Embryonic facial prominence (tissue), 1 donor: ENCODE measurements around the gene FRMD7.
"Not testable (repeated sequence)": the region's sequence is repeated elsewhere in the genome, so short reads cannot be mapped to it uniquely, and the experiment has no call there.

ENCODE experiments used
- DNase-seq: peaks from one replicate; pipeline ENCODE4 v3.0.0-alpha.2; 2016; ENCODE audit errors: extremely low spot score

The FRMD7 gene

DNA sequence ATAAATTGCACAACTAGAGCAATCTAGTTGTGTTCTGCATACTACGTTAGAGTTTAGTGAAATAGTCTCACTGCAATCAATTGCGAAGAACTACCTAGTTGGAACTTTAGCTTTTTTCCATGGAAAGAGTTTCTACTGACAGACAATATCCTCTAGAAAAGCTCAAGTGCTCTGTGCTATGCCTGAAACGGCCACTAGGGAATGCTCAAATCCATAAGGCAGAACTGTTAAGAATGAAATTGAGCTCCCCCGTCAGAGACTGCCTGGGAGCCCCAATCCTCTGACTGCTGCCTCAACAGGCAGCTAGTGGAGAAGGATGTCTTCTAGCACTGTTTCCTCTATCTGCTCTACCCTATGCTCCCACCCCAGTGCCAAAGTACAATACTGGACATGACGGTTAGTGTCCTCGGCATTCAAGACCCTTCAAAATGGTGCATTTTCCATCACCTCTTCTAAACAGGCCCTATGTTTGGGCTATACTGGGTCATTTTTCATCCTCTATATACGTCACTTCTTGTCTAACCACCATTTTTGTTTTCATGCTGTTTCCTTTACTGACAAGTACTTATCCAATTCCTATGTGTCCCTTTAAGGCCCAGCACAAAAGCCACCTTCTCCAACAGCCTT, 35.3 kb downstream of the FRMD7 start:
- no peak for DNase-seq

DNA sequence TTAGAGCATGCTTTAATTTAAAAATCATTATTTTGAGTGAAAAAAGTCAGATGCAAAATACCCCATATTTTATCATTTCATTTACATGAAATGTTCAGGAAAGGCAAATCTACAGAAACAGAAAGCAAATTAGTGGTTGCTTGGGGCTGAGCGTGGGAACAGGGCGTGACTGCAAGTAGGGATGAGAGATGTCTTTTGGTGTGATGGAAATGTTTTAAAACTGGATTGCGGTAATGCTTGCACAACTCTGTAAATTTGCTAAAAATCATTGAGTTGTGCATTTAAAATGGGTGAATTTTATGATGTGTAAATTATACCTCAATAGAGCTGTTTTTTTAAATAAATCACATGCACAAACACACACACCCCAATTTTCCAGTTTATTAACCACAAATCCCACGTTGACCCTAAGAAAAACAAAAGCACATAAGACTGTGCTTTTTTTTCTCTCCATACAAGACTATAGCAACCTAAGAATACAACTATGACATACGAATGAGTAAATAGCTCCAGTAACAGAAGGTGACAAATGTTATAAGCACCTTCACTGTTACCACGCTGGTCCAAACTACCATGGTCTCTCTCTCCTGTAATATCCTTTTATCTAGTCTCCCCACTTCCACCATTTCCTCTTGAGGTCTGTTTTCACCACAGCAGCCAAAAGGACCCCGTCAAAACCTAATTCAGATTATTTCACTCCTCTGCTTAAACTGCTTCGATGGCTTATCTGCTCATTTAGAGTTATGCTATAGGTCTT, 37.2 kb downstream of the FRMD7 start:
- DNase-seq = no peak

DNA sequence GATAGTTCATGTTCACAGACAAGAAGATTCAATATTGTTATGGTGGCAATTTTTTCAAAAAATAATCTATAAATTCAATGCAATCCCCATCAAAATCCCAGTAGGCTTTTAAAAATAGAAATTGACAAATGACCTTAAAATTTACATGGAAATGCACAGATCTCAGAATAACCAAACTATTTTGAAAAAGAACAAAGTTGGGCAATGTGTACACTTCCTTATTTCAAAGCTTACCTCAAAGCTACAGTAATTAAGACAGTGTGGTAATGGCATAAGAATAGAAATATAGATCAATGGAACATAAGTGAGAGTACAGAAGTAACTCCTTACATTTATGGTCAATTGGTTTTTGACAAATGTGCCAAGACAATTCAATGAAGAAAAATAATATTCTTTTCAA, 39.0 kb downstream of the FRMD7 start:
- no peak for DNase-seq

DNA sequence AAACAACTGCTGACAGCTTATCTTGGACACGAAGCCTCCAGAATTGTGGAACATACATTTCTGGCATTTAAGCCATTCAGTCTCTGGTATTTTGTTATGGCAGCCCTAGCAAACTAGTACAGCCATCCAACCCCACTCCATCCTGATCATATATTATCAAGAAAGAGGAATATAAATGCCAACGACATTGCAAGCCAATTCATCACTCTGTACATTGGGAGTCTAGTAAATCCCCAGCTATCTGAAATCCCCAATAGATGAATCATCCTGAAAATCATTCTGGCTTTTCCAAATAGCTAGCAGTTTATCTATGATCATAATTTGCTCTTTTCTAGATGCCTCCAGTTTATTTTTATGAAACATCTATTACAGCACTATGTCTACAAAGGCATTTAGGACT, 41.1 kb downstream of the FRMD7 start:
- DNase-seq = no peak

DNA sequence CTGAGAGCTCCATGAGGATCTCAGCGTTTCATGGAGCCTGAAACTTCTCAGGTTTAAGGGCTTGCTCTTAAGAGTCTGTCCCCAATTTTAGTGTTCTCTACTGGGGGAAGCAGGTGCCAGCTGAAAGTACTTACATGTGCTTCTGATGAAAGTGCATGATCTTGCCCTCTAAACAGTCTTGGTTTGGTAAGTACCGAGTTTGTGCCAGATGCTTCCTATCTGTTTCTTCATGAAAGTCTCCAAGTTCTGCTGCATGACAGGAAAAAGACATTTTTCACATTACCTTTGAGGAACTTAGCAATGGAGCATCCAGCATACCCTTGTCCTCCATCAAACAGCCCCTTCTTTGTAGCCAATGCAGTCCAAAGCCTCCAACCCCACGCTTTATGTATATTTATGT, 42.0 kb downstream of the FRMD7 start:
- DNase-seq = no peak

DNA sequence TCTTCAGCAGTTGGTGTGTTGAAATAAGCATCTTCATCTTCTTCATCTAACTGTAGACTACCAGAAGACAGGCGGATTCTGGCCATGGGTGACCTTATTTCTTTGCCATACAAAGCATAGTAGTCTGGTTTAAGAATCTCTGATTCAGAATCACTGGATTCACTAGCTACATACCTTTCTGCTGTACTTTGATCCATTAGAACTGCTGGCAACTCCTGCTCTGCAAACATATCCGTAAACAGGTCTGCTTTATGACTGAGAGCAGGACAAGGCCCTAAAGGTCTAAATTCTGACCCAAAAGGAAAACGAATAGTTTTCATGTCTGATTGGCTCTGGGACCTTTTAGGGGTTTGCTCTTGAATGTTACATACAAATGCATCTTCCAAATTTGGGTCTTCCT, 49.9 kb downstream of the FRMD7 start:
- no peak for DNase-seq

DNA sequence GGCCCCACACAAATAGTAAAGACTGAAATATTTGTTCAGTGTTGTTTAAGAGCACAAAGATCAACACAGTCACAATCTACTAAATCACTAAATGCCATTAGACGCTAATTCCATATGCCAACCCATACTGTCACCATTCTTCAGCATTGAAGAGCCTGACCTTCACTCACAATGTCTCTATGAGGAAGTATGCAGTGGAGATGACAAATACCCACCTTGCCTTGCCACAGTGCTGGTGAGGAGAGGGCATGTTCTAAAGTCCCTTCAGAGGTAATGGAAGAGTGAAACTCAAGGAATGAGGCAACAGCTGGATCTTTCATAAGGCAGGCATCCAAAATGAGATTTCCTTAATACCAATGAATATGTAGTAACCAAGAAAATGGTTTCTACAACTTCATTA, 50.4 kb downstream of the FRMD7 start:
- no peak for DNase-seq

- DNase-seq = no peak
Observed at GRCh38 chrX:132071254-132071653, 56.6 kb downstream of the FRMD7 start.

GRCh38 chrX:132068405-132068804, 59.4 kb downstream of the FRMD7 start:
- DNase-seq = no peak

DNA sequence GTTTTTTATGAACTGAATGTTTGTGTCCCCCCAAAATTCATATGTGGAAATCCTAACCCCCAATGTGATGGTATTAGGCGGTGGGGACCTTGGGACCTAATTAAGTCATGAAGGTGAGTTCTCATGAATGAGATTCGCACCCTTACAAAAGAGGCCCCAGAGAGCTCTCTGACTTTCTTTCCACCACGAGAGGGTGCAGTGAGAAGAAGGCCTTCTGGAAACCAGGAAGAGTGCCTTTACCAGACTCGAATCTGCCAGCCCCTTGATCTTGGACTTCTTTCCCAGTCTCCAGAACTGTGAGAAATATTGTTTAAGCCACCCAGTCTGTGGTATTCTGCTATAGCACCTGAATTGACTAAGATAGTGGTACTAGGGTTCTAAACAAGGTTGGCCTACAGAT, 64.0 kb downstream of the FRMD7 start:
- no peak for DNase-seq

DNA sequence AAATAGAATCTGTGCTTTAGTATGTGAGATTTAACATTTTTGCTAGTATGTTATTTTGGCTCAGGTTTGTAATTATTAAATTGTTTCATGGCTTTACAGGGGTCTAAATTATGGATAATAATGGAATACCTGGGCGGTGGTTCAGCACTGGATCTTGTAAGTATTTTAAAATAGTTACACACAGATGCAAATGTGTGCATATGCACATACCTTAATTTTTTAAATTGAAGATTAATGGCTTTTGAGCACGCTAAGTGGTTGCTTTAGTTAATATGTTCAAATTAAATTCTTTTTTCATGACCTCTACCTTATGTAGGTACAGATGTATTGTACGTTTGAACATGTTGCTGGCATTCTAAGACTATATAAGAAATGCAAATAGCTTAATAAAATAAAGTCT, 64.5 kb downstream of the FRMD7 start:
- DNase-seq = no peak

- no peak for DNase-seq
Observed at GRCh38 chrX:132059973-132060540, 67.8 kb downstream of the FRMD7 start.

- no peak for DNase-seq
Observed at GRCh38 chrX:132058975-132059374, 68.8 kb downstream of the FRMD7 start.

DNA sequence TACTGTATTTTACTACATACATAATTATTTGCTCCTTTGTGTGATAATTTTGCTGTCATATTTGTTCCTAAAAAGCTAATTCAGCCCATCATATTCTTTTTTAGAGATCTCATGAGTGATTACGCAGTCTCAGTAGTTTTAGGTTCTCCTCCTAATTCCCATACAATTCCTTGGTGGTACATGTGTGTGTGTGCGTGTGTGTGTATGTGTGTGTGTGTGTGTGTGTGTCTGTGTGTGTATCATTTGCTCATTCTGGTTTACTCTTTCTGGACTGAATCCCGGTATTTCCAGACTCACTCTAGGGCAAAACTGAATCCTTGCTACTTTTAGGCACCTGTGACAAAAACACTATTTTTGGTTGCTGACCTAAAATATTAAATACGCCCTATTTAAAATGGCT, 69.8 kb downstream of the FRMD7 start:
- DNase-seq = no peak

DNA sequence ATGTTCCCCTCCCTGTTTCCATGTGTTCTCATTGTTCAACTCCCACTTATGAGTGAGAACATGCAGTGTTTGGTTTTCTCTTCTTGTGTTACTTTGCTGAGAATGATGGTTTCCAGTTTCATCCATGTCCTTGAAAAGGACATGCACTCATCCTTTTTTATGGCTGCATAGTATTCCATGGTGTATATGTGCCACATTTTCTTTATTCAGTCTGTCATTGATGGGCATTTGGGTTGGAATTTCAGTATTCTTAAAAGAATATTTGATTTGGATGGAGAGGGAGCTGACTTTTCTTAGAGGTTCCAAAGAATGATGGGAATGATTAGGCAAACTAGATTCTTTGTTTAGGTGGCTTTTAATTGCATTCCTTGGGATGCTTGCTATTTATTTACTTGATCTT, 76.0 kb downstream of the FRMD7 start:
- DNase-seq = not testable (repeated sequence)

DNA sequence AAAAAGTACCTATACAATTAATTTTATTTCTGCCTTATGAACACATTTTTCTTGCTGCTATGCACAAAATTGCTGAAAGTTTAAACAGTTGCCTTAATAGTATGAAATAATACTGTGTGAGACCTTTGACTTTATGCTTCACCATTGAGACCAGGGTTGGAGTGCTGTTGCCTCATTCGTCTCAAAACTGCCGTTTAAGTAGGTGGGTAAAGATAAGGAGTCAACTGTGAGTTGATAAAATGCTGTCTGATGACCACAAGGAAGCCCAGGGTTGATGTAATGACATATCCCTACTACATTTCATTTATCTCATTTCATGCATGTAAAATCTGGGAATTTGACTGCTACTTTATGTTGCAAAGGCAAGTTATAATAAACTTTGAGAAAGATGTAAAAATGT, 81.3 kb downstream of the FRMD7 start:
- no peak for DNase-seq

GRCh38 chrX:132045456-132045855, 82.4 kb downstream of the FRMD7 start:
- DNase-seq = no peak

- no peak for DNase-seq
Observed at GRCh38 chrX:132044953-132045352, 82.9 kb downstream of the FRMD7 start.

GRCh38 chrX:132043977-132044376, 83.8 kb downstream of the FRMD7 start:
- DNase-seq = no peak

- no peak for DNase-seq
Observed at GRCh38 chrX:132041015-132041414, 86.8 kb downstream of the FRMD7 start.

DNA sequence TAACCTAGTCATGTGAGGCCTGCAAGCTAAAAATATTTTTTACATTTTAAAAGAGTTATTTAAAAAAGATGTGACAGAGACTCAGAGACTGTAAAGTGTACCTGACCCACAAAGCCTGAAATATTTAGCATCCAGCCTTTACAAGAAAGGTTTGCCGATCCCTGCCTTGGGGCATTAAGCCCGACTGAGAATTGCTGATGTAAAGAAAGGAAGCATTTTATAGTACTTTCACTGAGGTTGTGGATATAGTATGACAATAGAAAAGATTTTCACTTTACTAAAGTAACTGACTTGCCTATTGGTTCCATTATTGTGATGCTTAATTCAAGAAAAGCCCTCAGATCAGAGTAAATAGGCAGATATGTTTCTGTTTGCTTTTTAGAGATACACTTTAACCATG, 87.8 kb downstream of the FRMD7 start:
- no peak for DNase-seq

DNA sequence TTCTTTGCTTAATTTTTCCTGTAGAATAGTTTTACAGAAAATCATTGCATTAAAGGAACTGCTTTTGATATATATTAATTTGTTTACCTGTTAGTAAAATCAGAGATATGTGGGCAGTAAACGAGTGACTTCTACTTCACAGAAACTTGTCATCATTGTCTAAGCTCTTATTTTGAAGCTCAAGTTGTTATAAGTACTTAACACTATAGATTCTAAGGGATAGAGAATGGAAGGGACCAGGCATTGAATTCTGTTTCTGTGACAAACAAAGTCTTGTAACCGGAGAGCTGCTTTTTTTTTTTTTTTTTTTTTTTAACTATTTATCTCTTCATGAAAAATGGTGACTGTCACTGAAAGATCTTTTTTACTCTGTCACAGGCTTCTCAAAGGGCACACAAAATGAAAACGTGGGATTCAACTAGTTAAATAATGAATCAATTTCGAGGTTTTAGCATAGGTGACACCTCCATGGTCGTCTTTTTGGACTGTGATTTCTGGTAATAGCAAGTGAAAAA, 90.3 kb downstream of the FRMD7 start:
- no peak for DNase-seq

DNA sequence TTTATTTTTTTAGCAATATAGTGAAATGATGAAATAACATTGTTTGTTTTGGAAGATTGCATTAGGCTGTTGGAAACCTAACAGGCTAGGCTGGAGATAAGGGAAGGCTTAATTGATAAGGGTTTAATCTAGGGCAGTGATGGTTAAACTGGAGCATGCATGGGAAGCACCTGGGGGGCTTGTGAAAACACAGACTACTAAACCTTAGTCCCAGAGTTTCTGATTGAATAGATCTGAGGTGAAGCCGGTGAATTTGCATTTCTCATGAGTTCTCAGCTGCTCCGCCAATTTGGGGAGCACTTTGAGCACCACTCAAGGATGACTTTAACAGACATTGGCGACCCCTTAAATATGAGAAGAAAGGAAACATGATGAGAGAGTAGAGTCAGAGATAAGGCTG, 93.2 kb downstream of the FRMD7 start:
- no peak for DNase-seq
